Measurements from ENCODE around the gene TCEANC2. TPM values are rescaled to one million over a fixed set of nuclear protein-coding genes. Genes with fewer than 3 reads are reported as not detected.

TCEANC2 gene
- total and polyA plus RNA-seq, 2 donors (not counting 3 experiments of a cell fraction or from before 2014, with no cell fraction given), result 3.2 to 6.1 TPM

GRCh38 chr1:54100500-54100899, 47.1 kb downstream of the TCEANC2 start:
- ChIA-PET POLR2A (no interaction called here), CTCF (interaction anchor here (1.9 kb wide), 1 partner anchor 21 kb away, joined by 6 read pairs; no protein-coding TSS in a partner anchor)
- Histone ChIP-seq H3K36me3 (ENCODE audit: control insufficient read depth in 2 of 2, extremely low read depth in 1 of 2, insufficient read depth in 2 of 2, low read length in 2 of 2) (no peaks in the 10 kb centered on the region), H3K9me1 (replicated peaks; ENCODE audit: control insufficient read depth, extremely low read depth, insufficient read depth, low read length) (no peaks in the 10 kb centered on the region), H2AFZ (ENCODE audit: low read depth, low read length) (no peak overlapping the region), H3K4me2 (ENCODE audit: insufficient read depth, low read length) (no peak overlapping the region), H3K27me3 (ENCODE audit: control insufficient read depth in 2 of 2, insufficient read depth in 2 of 2, low read length in 2 of 2) (no peaks in the 10 kb centered on the region), H3K4me3 (replicated peaks in 1 of 3; ENCODE audit: insufficient read depth in 1 of 3, low read depth in 1 of 3, low read length in 3 of 3) (no peak overlapping the region), H3K27ac (ENCODE audit: insufficient read depth, low read depth, low read length) (no peak overlapping the region), H3K9ac (replicated peaks; ENCODE audit: extremely low read depth, insufficient read depth, low read length) (no peak overlapping the region), H3K4me1 (ENCODE audit: control insufficient read depth, extremely low read depth, insufficient read depth, low read length) (peaks cover 5% of the 10 kb centered on the region), H3K9me3 (replicated peaks; ENCODE audit: control insufficient read depth, insufficient read depth, low read length) (no peaks in the 10 kb centered on the region), H4K20me1 (replicated peaks; ENCODE audit: control insufficient read depth, extremely low read depth, insufficient read depth, low read length) (no peaks in the 10 kb centered on the region), H3K79me2 (ENCODE audit: control insufficient read depth, insufficient read depth, low read length) (no peaks in the 10 kb centered on the region)
- intact Hi-C loops (cut with micrococcal nuclease) (no loop called here), dilution Hi-C loops (cut with MboI; ENCODE audit: extremely low pct_ligation_motif_present, low sequenced_read_pairs) (no loop called here)
- DNase-seq (ENCODE audit: low read depth, low spot score), result no peak
- BruUV-seq (replicated peaks), result no TSS peak
- peak; percentile 21 for FAIRE-seq
- TF ChIP-seq GATA2 (IDR thresholded peaks at IDR 0.05; ENCODE audit: insufficient read depth, insufficient read length, low read depth, low read length) (no peak), POLR2A (IDR thresholded peaks at IDR 0.05; ENCODE audit: low read depth, low read length) (no peak), EZH2 (IDR thresholded peaks at IDR 0.05; ENCODE audit: borderline replicate concordance, low read depth, low read length, severe bottlenecking) (no peak), FOS (IDR thresholded peaks at IDR 0.05; ENCODE audit: borderline replicate concordance, insufficient read depth, low read length) (no peak), CTCF (IDR thresholded peaks at IDR 0.05; ENCODE audit: extremely low read depth in 1 of 2, insufficient read depth in 1 of 2, low read depth in 1 of 2, low read length in 2 of 2) (no peak), JUN (IDR thresholded peaks at IDR 0.05; ENCODE audit: borderline replicate concordance, insufficient read depth, insufficient read length, low read depth) (no peak), MAX (IDR thresholded peaks at IDR 0.05; ENCODE audit: insufficient read depth, insufficient read length) (no peak), POLR2AphosphoS5 (IDR thresholded peaks at IDR 0.05; ENCODE audit: insufficient read depth, low read depth, low read length) (no peak), MYC (IDR thresholded peaks at IDR 0.05; ENCODE audit: low read depth, low read length) (no peak)
